Measurements from ENCODE around the gene ROBO1. TPM values are rescaled to one million over a fixed set of nuclear protein-coding genes. Genes with fewer than 3 reads are reported as not detected.

The ROBO1 gene
- total and polyA plus RNA-seq, 2 experiments from 2014 or later, result 18.8 to 31.9 TPM

DNA sequence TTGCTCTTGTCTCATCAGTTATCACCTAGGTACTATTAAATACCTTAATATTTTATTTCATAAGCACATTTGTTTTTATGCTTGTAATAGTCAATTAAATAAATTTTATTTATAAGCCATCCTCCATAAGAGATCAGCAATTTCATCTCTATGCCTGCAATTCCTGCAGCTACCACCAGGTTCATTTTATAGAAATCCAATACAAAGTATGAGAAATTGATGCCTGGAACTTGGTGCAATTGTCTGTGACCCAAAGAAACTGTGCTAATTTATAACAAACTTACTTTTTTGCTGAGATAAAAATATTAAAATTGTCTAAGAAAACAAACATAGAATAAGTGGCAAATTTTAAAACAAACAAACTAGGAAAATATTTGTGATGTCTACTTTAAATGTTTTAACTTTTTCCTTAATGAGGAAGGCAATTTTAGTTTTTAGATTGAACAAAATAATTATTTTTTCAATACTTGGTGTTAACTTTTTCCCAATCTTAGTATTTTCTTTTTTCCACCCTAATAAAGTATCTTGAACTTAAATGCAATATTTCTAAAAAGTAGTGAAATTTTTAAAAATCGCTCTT is 1026.6 kb downstream of the ROBO1 start:
- Histone ChIP-seq H3K27ac (no peak overlapping the region), H3K4me2 (ENCODE audit: unreplicated experiment) (no peak overlapping the region), H3K27me3 (replicated peaks; ENCODE audit: insufficient read depth) (no peaks in the 10 kb centered on the region), H3F3A (ENCODE audit: insufficient read depth) (peaks cover 7% of the 10 kb centered on the region; the same call in 1 of the 2 replicates), H3K79me2 (ENCODE audit: insufficient read depth) (no peaks in the 10 kb centered on the region), H3K36me3 (ENCODE audit: low read depth) (no peaks in the 10 kb centered on the region), H3K4me3 (no peak overlapping the region), H2AFZ (no peak overlapping the region), H4K20me1 (ENCODE audit: insufficient read depth) (no peaks in the 10 kb centered on the region), H3K9me3 (ENCODE audit: low read depth) (no peaks in the 10 kb centered on the region), H3K9ac (no peak overlapping the region), H3K4me1 (ENCODE audit: insufficient read depth) (no peaks in the 10 kb centered on the region), H3K9me2 (ENCODE audit: insufficient read depth) (no peaks in the 10 kb centered on the region)
- TF ChIP-seq EZH2phosphoT487 (IDR thresholded peaks at IDR 0.05; ENCODE audit: insufficient read depth, low read depth) (no peak), EZH2 (IDR thresholded peaks at IDR 0.05; ENCODE audit: insufficient read depth, poor library complexity, severe bottlenecking) (no peak)
- DNase-seq, result no peak
- in situ Hi-C loops (cut with MboI), result no loop called here
- WGBS, 2 experiments (ENCODE audit: low coverage in 1 of 2, low lambda C conversion rate in 2 of 2, missing lambda C conversion rate in 2 of 2), result 92 to 100% methylated on average over 1 of the region's 1 CpG

DNA sequence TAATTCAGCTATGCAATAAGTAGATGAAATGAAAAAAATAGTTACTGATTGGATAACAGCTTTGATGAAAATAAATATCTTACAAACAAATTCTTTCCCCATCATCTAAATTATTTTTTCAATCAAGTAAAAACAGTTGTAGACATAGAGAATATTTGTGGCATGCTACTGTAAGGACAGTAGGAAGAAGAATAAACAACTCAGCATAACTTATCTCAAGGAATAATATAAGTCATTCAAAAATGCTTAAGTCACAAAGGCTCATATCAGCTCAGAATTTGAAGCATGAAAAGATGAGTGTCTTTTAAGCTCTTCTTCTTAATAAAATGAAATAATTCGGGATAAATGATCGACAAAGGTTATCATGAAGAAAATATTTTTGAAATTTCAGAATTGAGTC is 1029.0 kb downstream of the ROBO1 start:
- no peaks in the 10 kb centered on the region for H4K20me1 ChIP-seq (ENCODE audit: insufficient read depth)

DNA sequence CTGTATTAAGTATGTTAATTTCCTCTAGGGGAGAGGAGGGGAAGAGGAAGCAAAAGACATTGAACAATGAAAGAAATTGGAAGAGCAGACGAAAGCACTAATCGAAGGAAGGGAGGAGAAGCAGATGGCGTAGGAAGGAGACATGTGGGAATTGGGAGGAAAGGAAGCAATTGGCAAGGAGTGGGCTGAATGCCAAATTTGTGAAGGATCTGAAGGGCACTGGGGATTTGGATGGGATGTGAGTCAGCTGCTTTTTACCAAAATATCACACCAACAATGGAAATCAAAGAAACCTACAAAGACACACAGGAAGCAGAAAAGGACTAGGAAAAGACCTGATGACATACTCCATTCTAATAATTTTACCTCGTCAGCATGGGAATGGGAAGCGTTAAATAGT is 1029.8 kb downstream of the ROBO1 start:
- no peak overlapping the region for H3K9ac ChIP-seq
- no peaks in the 10 kb centered on the region for H3K4me1 ChIP-seq (ENCODE audit: insufficient read depth)
- H3K36me3 ChIP-seq (ENCODE audit: low read depth), result no peaks in the 10 kb centered on the region
- no peak overlapping the region for H2AFZ ChIP-seq
- 93 to 96% methylated on average over 5 of the region's 5 CpGs for WGBS, 2 experiments (ENCODE audit: low coverage in 1 of 2, low lambda C conversion rate in 2 of 2, missing lambda C conversion rate in 2 of 2)
- H3K4me2 ChIP-seq (ENCODE audit: unreplicated experiment), result no peak overlapping the region
- H3K27ac ChIP-seq, result no peak overlapping the region
- H3K27me3 ChIP-seq (replicated peaks; ENCODE audit: insufficient read depth), result no peaks in the 10 kb centered on the region
- H3K9me3 ChIP-seq (ENCODE audit: low read depth), result no peaks in the 10 kb centered on the region
- no peaks in the 10 kb centered on the region for H4K20me1 ChIP-seq (ENCODE audit: insufficient read depth)
- TF ChIP-seq EZH2phosphoT487 (IDR thresholded peaks at IDR 0.05; ENCODE audit: insufficient read depth, low read depth) (no peak), EZH2 (IDR thresholded peaks at IDR 0.05; ENCODE audit: insufficient read depth, poor library complexity, severe bottlenecking) (no peak)
- no peaks in the 10 kb centered on the region for H3K9me2 ChIP-seq (ENCODE audit: insufficient read depth)
- in situ Hi-C loops (cut with MboI), result no loop called here
- H3K79me2 ChIP-seq (ENCODE audit: insufficient read depth), result no peaks in the 10 kb centered on the region
- DNase-seq, result no peak
- H3F3A ChIP-seq (ENCODE audit: insufficient read depth), result peaks cover 7% of the 10 kb centered on the region; the same call in 1 of the 2 replicates
- H3K4me3 ChIP-seq, result no peak overlapping the region

More for the DNA sequence above, 1029.0 kb downstream of the ROBO1 start:
- Histone ChIP-seq H3K27me3 (replicated peaks; ENCODE audit: insufficient read depth) (no peaks in the 10 kb centered on the region), H3K4me1 (ENCODE audit: insufficient read depth) (no peaks in the 10 kb centered on the region), H3K9ac (no peak overlapping the region), H2AFZ (no peak overlapping the region), H3K4me3 (no peak overlapping the region), H3K4me2 (ENCODE audit: unreplicated experiment) (no peak overlapping the region), H3K79me2 (ENCODE audit: insufficient read depth) (no peaks in the 10 kb centered on the region), H3K36me3 (ENCODE audit: low read depth) (no peaks in the 10 kb centered on the region), H3K9me3 (ENCODE audit: low read depth) (no peaks in the 10 kb centered on the region), H3K27ac (no peak overlapping the region), H3F3A (ENCODE audit: insufficient read depth) (peaks cover 7% of the 10 kb centered on the region; the same call in 1 of the 2 replicates), H3K9me2 (ENCODE audit: insufficient read depth) (no peaks in the 10 kb centered on the region)
- no peak for TF ChIP-seq EZH2phosphoT487 (IDR thresholded peaks at IDR 0.05; ENCODE audit: insufficient read depth, low read depth)
- TF ChIP-seq EZH2 (IDR thresholded peaks at IDR 0.05; ENCODE audit: insufficient read depth, poor library complexity, severe bottlenecking), result no peak
- no peak for DNase-seq
- WGBS, 2 experiments (ENCODE audit: low coverage in 1 of 2, low lambda C conversion rate in 2 of 2, missing lambda C conversion rate in 2 of 2), result 97 to 100% methylated on average over 2 of the region's 2 CpGs
- in situ Hi-C loops (cut with MboI), result no loop called here

DNA sequence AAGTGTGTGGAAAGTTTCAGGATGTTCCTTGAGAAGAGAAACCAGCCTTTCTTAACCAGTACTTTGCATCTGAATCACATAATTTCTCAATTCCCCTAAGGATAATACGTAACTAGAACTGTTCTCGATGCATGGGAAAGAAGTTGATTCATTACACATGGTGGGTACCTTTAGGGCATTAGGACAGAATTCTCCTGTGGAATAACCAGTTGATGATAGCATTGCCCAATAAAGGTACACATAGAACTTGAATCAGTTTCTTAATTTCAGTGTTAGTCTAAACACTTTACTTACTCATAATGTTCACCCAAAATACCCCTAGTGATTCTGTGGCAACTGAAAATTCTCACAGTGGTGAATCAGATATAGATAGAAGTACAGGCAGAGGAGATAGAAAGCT is 1030.9 kb downstream of the ROBO1 start:
- DNase-seq, result peak; percentile 67
- Histone ChIP-seq H3K9ac (no peak overlapping the region), H3K4me3 (no peak overlapping the region), H3K4me2 (ENCODE audit: unreplicated experiment) (peak overlapping the region; percentile 8), H4K20me1 (ENCODE audit: insufficient read depth) (no peaks in the 10 kb centered on the region), H3K9me2 (ENCODE audit: insufficient read depth) (no peaks in the 10 kb centered on the region), H2AFZ (no peak overlapping the region), H3F3A (ENCODE audit: insufficient read depth) (peaks cover 7% of the 10 kb centered on the region; the same call in 1 of the 2 replicates), H3K27me3 (replicated peaks; ENCODE audit: insufficient read depth) (no peaks in the 10 kb centered on the region), H3K36me3 (ENCODE audit: low read depth) (no peaks in the 10 kb centered on the region), H3K4me1 (ENCODE audit: insufficient read depth) (no peaks in the 10 kb centered on the region), H3K79me2 (ENCODE audit: insufficient read depth) (no peaks in the 10 kb centered on the region), H3K27ac (peak overlapping the region; percentile 52), H3K9me3 (ENCODE audit: low read depth) (no peaks in the 10 kb centered on the region)
- TF ChIP-seq EZH2phosphoT487 (IDR thresholded peaks at IDR 0.05; ENCODE audit: insufficient read depth, low read depth), result no peak
- no peak for TF ChIP-seq EZH2 (IDR thresholded peaks at IDR 0.05; ENCODE audit: insufficient read depth, poor library complexity, severe bottlenecking)
- WGBS, 2 experiments (ENCODE audit: low coverage in 1 of 2, low lambda C conversion rate in 2 of 2, missing lambda C conversion rate in 2 of 2), result 54 to 66% methylated on average over 2 of the region's 2 CpGs
- in situ Hi-C loops (cut with MboI), result no loop called here
